BLaER1 (cell line): Measurements from ENCODE around the gene CDH24.

Experiments used
- H3K27ac ChIP-seq: shearing (Covaris generic); formaldehyde crosslinking; 2 replicates; pipeline ENCODE4 v1.8.1; 2022
- H3K27me3 ChIP-seq: shearing (Covaris generic); formaldehyde crosslinking; 2 replicates; pipeline ENCODE4 v1.8.1; 2022
- H3K36me3 ChIP-seq: shearing (Covaris generic); formaldehyde crosslinking; 2 replicates; pipeline ENCODE4 v1.8.1; 2022
- H3K4me1 ChIP-seq: shearing (Covaris generic); formaldehyde crosslinking; 2 replicates; pipeline ENCODE4 v1.8.1; 2022
- H3K4me2 ChIP-seq: shearing (Covaris generic); formaldehyde crosslinking; 2 replicates; pipeline ENCODE4 v1.8.1; 2022
- H3K4me3 ChIP-seq: shearing (Covaris generic); formaldehyde crosslinking; 2 replicates; pipeline ENCODE4 v1.8.1; 2022
- H3K9ac ChIP-seq: shearing (Covaris generic); formaldehyde crosslinking; 2 replicates; pipeline ENCODE4 v1.8.1; 2022
- H3K9me3 ChIP-seq: shearing (Covaris generic); formaldehyde crosslinking; 2 replicates; pipeline ENCODE4 v1.8.1; 2022
- H4K20me1 ChIP-seq: shearing (Covaris generic); formaldehyde crosslinking; 2 replicates; pipeline ENCODE4 v1.8.1; 2022
- Cebpa-rat ChIP-seq: shearing (Covaris generic); IDR thresholded peaks from 2 replicates; pipeline ENCODE4 v1.8.1; 2022

CDH24 gene

GRCh38 chr14:23062002-23062401 lies 4.7 kb upstream of the CDH24 start:
- H3K27ac ChIP-seq, result no peak overlapping the region
- no peak overlapping the region for H3K9ac ChIP-seq
- no peak for TF ChIP-seq Cebpa-rat
- peaks cover 87% of the 10 kb centered on the region for H4K20me1 ChIP-seq
- peaks cover 38% of the 10 kb centered on the region for H3K4me1 ChIP-seq
- H3K9me3 ChIP-seq, result no peaks in the 10 kb centered on the region
- no peak overlapping the region for H3K4me2 ChIP-seq
- peaks cover 89% of the 10 kb centered on the region for H3K36me3 ChIP-seq
- H3K4me3 ChIP-seq, result no peak overlapping the region
- 0 out of 2 replicates have a peak, but pooled peaks cover 2% of the 10 kb centered on the region for H3K27me3 ChIP-seq

- Histone ChIP-seq H4K20me1 (peaks cover 74% of the 10 kb centered on the region), H3K4me1 (peaks cover 51% of the 10 kb centered on the region), H3K9ac (no peak overlapping the region), H3K4me3 (no peak overlapping the region), H3K9me3 (no peaks in the 10 kb centered on the region), H3K27me3 (0 out of 2 replicates have a peak, but pooled peaks cover 7% of the 10 kb centered on the region), H3K27ac (no peak overlapping the region), H3K4me2 (peak overlapping the region; percentile 97; the same call in 1 of the 2 replicates), H3K36me3 (peaks cover 76% of the 10 kb centered on the region)
- TF ChIP-seq Cebpa-rat, result no peak
Observed at GRCh38 chr14:23060536-23061260, 3.4 kb upstream of the CDH24 start.

DNA sequence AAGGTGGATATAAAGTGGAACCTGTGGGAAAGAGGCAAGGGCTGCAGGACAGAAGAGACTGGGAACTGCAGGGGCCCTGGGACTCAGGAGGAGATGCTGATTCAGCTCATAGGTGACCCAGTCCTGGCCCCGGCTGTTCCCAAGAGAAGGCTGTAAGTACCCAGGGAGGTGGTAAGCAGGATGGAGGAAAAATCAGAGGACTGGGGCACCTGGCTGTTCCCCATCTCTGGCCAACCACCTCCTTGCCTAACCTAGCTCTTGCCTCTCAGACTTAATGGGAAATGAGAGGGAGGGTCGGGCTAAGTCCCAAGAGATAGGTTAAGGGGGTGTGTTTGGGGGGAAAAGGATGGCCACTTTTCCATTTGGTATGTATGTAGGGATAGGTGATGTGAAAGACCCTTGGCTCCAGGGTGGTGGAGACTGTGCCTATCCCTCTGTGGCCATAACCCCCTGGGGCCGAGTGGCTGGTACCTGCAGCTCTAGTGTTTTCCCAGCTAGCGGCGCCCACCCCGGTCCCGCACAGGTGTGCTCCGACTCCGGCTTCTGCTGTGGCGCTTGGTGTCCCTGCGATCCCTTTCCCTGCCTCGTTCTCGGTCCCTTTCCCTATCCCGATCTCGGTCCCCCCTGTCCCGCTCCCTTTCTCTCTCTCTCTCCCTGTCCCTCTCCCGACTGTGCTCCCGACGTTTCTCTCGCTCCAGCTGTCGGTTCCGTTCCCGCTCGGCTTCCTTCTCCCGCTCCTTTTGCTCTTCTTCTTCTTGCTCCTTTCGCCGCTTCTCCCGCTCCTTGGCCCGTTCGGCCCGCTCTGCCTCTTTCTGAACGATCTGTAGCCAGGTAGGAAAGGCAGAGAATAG lies 1.6 kb upstream of the CDH24 start:
- Histone ChIP-seq H3K4me3 (no peak overlapping the region), H3K9ac (no peak overlapping the region; the same call in 1 of the 2 replicates), H3K4me2 (peak overlapping the region; percentile 97), H3K27me3 (0 out of 2 replicates have a peak, but pooled peaks cover 7% of the 10 kb centered on the region), H3K4me1 (peaks cover 57% of the 10 kb centered on the region), H4K20me1 (peaks cover 55% of the 10 kb centered on the region), H3K9me3 (no peaks in the 10 kb centered on the region), H3K27ac (no peak overlapping the region), H3K36me3 (peaks cover 57% of the 10 kb centered on the region)
- no peak for TF ChIP-seq Cebpa-rat

GRCh38 chr14:23057757-23058653 lies 685 bp upstream of the CDH24 start:
- Histone ChIP-seq H3K27me3 (0 out of 2 replicates have a peak, but pooled peaks cover 7% of the 10 kb centered on the region), H3K4me3 (peak overlapping the region; percentile 75), H3K4me1 (peaks cover 57% of the 10 kb centered on the region), H3K4me2 (peak overlapping the region; percentile 97), H3K27ac (no peak overlapping the region), H4K20me1 (peaks cover 48% of the 10 kb centered on the region), H3K9ac (peak overlapping the region; percentile 77), H3K36me3 (peaks cover 51% of the 10 kb centered on the region), H3K9me3 (no peaks in the 10 kb centered on the region)
- TF ChIP-seq Cebpa-rat, result no peak

DNA sequence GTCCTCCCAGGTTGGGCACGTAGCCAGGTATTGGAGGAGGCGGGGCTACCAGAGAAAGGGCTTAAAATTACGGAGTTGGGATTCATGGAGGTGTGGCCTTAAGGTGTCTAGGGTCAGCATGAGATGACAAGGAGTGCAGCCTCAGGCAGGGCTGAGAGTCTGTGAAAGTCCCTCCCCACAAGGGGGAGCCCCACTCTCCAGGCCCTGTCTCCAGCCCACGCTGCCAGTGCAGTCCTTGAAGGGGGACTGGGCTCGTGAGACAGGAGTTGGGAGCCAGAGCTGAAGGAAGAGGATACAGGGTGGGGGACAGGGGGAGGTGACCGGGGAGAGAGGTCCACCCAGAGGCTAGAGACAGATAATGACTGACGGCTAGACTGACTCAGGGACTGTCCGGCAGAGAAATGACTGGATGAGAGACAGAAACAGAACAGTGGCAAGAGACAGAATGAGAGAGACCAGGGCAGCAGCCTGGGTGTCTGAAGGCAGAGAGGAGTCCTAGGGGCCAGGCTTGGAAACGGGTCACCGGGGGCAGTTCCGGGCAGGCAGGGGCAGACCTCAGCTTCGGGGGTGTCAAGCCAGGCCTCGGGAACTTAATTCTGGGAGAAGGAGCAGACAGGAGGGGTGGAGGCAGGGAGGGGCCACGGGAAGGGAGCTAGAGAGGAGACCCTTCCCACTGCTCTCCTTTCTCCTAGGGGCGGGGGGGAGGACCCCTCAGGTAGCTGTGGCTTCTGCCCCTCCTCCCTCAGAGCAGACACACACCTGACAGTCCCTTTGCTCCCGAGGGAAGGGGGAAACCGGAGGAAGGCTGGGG lies 970 bp downstream of the CDH24 start:
- H3K9me3 ChIP-seq, result no peaks in the 10 kb centered on the region
- H3K36me3 ChIP-seq, result peaks cover 35% of the 10 kb centered on the region
- H4K20me1 ChIP-seq, result peaks cover 37% of the 10 kb centered on the region
- peak overlapping the region; percentile 77 for H3K9ac ChIP-seq
- H3K4me1 ChIP-seq, result peaks cover 57% of the 10 kb centered on the region
- H3K27me3 ChIP-seq, result 0 out of 2 replicates have a peak, but pooled peaks cover 7% of the 10 kb centered on the region
- H3K4me3 ChIP-seq, result peak overlapping the region; percentile 75
- H3K4me2 ChIP-seq, result peak overlapping the region; percentile 97
- no peak for TF ChIP-seq Cebpa-rat
- H3K27ac ChIP-seq, result no peak overlapping the region

- H4K20me1 ChIP-seq, result peaks cover 31% of the 10 kb centered on the region
- TF ChIP-seq Cebpa-rat, result no peak
- no peaks in the 10 kb centered on the region for H3K9me3 ChIP-seq
- H3K4me3 ChIP-seq, result no peak overlapping the region
- 0 out of 2 replicates have a peak overlapping the region, but pooled peaks have one; percentile 35 for H3K27ac ChIP-seq
- H3K9ac ChIP-seq, result peak overlapping the region; percentile 77; the same call in 1 of the 2 replicates
- peak overlapping the region; percentile 97 for H3K4me2 ChIP-seq
- peaks cover 51% of the 10 kb centered on the region for H3K4me1 ChIP-seq
- 0 out of 2 replicates have a peak, but pooled peaks cover 7% of the 10 kb centered on the region for H3K27me3 ChIP-seq
- peaks cover 29% of the 10 kb centered on the region for H3K36me3 ChIP-seq
Observed at GRCh38 chr14:23055621-23056144, 1.6 kb downstream of the CDH24 start.

DNA sequence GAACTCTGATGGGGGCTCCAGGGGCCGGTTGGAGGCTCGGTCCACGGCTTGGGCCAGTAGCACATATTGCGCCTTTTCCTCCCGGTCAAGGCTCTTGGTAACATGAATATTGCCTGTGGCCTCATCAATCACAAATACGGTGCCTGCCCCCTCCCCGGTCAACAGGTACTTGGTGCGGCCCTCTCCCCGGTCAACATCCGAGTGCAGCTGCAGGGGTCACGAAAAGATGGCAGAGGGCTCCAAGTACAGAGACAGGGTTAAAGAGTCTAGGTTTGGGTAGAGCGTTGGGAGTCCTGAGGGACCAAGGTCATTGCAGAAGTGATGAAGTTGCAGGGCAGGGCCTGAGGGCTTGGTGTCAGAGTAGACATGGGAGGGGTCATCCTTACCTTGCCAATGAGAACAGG lies 2.2 kb downstream of the CDH24 start:
- Histone ChIP-seq H3K4me3 (no peak overlapping the region), H3K27me3 (0 out of 2 replicates have a peak, but pooled peaks cover 7% of the 10 kb centered on the region), H4K20me1 (peaks cover 26% of the 10 kb centered on the region), H3K27ac (no peak overlapping the region), H3K9ac (0 out of 2 replicates have a peak overlapping the region, but pooled peaks have one; percentile 77), H3K4me2 (peak overlapping the region; percentile 97; the same call in 1 of the 2 replicates), H3K9me3 (no peaks in the 10 kb centered on the region), H3K36me3 (peaks cover 23% of the 10 kb centered on the region), H3K4me1 (peaks cover 46% of the 10 kb centered on the region)
- TF ChIP-seq Cebpa-rat, result no peak
